ENCODE data around the gene CDHR2.

The CDHR2 gene

GRCh38 chr5:176639208-176639607 lies 90.1 kb downstream of the CDHR2 start:
- peaks cover under 1% of the 10 kb centered on the region for H3K4me1 ChIP-seq (ENCODE audit: insufficient read depth, low read length, severe bottlenecking)
- no peak overlapping the region for H3K4me3 ChIP-seq (ENCODE audit: low read depth, low read length, poor library complexity, severe bottlenecking)
- H2AFZ ChIP-seq (ENCODE audit: low read length): no peak overlapping the region
- no peaks in the 10 kb centered on the region for H3K36me3 ChIP-seq (ENCODE audit: insufficient read depth, low read length)
- no peak overlapping the region for H3K9ac ChIP-seq (ENCODE audit: low read length)
- no peaks in the 10 kb centered on the region for H3K9me2 ChIP-seq (ENCODE audit: low read depth, low read length)
- H3K79me2 ChIP-seq (ENCODE audit: insufficient read depth, low read length): no peaks in the 10 kb centered on the region
- no peaks in the 10 kb centered on the region for H3K9me3 ChIP-seq (ENCODE audit: low read length)
- no peak overlapping the region for H3K4me2 ChIP-seq (ENCODE audit: low read length)
- H3F3A ChIP-seq (ENCODE audit: insufficient read depth, low read length): no peaks in the 10 kb centered on the region
- peaks cover 8% of the 10 kb centered on the region for H3K27me3 ChIP-seq (ENCODE audit: insufficient read depth, low read length)
- TF ChIP-seq CTCF (IDR thresholded peaks at IDR 0.05; ENCODE audit: low read length) (no peak), EZH2 (IDR thresholded peaks at IDR 0.05; ENCODE audit: borderline replicate concordance, low read length) (no peak)
- no peak overlapping the region for H3K27ac ChIP-seq (ENCODE audit: low read depth, low read length, poor library complexity, severe bottlenecking)
- H4K20me1 ChIP-seq (ENCODE audit: insufficient read depth, low read length): no peaks in the 10 kb centered on the region

GRCh38 chr5:176639981-176640380 lies 90.8 kb downstream of the CDHR2 start:
- H3F3A ChIP-seq (ENCODE audit: insufficient read depth, low read length): no peaks in the 10 kb centered on the region
- no peak overlapping the region for H2AFZ ChIP-seq (ENCODE audit: low read length)
- no peaks in the 10 kb centered on the region for H3K79me2 ChIP-seq (ENCODE audit: insufficient read depth, low read length)
- H3K9ac ChIP-seq (ENCODE audit: low read length): no peak overlapping the region
- no peaks in the 10 kb centered on the region for H3K36me3 ChIP-seq (ENCODE audit: insufficient read depth, low read length)
- H3K4me1 ChIP-seq (ENCODE audit: insufficient read depth, low read length, severe bottlenecking): no peaks in the 10 kb centered on the region
- peaks cover 12% of the 10 kb centered on the region for H3K27me3 ChIP-seq (ENCODE audit: insufficient read depth, low read length)
- no peaks in the 10 kb centered on the region for H3K9me3 ChIP-seq (ENCODE audit: low read length)
- H3K4me3 ChIP-seq (ENCODE audit: low read depth, low read length, poor library complexity, severe bottlenecking): no peak overlapping the region
- H3K27ac ChIP-seq (ENCODE audit: low read depth, low read length, poor library complexity, severe bottlenecking): no peak overlapping the region
- TF ChIP-seq CTCF (IDR thresholded peaks at IDR 0.05; ENCODE audit: low read length) (no peak), EZH2 (IDR thresholded peaks at IDR 0.05; ENCODE audit: borderline replicate concordance, low read length) (no peak)
- no peak overlapping the region for H3K4me2 ChIP-seq (ENCODE audit: low read length)
- H4K20me1 ChIP-seq (ENCODE audit: insufficient read depth, low read length): no peaks in the 10 kb centered on the region
- H3K9me2 ChIP-seq (ENCODE audit: low read depth, low read length): no peaks in the 10 kb centered on the region

DNA sequence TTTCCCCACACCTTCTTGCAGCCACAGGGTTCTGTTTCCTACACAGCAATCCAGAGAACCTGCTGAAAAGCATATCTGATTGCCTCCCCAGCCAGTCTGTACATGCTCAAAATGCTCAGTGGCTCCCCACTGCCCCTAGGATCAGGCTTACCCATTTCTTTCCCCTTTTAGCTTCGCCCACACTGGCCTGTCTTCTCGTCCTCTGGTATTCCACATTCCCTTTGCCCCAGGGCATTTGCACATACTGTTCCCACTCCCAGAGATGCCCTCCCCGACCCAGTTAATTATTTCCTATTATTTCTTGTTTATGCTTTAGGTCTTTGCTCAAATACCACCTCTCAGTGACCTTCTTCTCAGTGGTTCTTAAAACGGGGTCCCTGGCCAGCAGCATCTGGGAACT lies 91.5 kb downstream of the CDHR2 start:
- Histone ChIP-seq H3K27ac (ENCODE audit: low read depth, low read length, poor library complexity, severe bottlenecking) (no peak overlapping the region), H3K9ac (ENCODE audit: low read length) (no peak overlapping the region), H3K4me3 (ENCODE audit: low read depth, low read length, poor library complexity, severe bottlenecking) (no peak overlapping the region), H2AFZ (ENCODE audit: low read length) (no peak overlapping the region), H3K4me1 (ENCODE audit: insufficient read depth, low read length, severe bottlenecking) (no peaks in the 10 kb centered on the region), H3K36me3 (ENCODE audit: insufficient read depth, low read length) (no peaks in the 10 kb centered on the region), H3K4me2 (ENCODE audit: low read length) (no peak overlapping the region), H4K20me1 (ENCODE audit: insufficient read depth, low read length) (no peaks in the 10 kb centered on the region), H3F3A (ENCODE audit: insufficient read depth, low read length) (no peaks in the 10 kb centered on the region), H3K9me3 (ENCODE audit: low read length) (no peaks in the 10 kb centered on the region), H3K79me2 (ENCODE audit: insufficient read depth, low read length) (no peaks in the 10 kb centered on the region), H3K9me2 (ENCODE audit: low read depth, low read length) (no peaks in the 10 kb centered on the region), H3K27me3 (ENCODE audit: insufficient read depth, low read length) (peaks cover 5% of the 10 kb centered on the region; the same call in 1 of the 2 replicates)
- no peak for TF ChIP-seq CTCF (IDR thresholded peaks at IDR 0.05; ENCODE audit: low read length)

Data from OCI-LY1 (cell line).